ENCODE measurements around the gene CAMKMT. TPM values are rescaled to one million over a fixed set of nuclear protein-coding genes. Genes with fewer than 3 reads are reported as not detected.

The CAMKMT gene
- polyA plus RNA-seq, 3 donors from 2014 or later: 11.7 to 19.5 (median 12.4) TPM

- DNase-seq: no peak
- H3K27ac Mint-ChIP-seq: peak overlapping the region in 1 of 6 donors; percentile 17
- peaks cover 0 to 1% (median 1%) of the 10 kb centered on the region in 3 donors for H3K27me3 Mint-ChIP-seq (ENCODE audit: low read depth in 3 of 3)
- peaks cover 0 to 8% of the 10 kb centered on the region in 2 donors for H3K4me1 Mint-ChIP-seq
- H3K4me3 Mint-ChIP-seq: no peak overlapping the region
- peaks cover 0 to 3% (median under 1%) of the 10 kb centered on the region in 6 donors for H3K9me3 Mint-ChIP-seq
- peaks cover 0 to 21% (median 0%) of the 10 kb centered on the region in 3 donors for H3K36me3 Mint-ChIP-seq
These were observed 271.4 kb downstream of the CAMKMT start for GRCh38 chr2:44632931-44633689.

GRCh38 chr2:44635725-44636124, 274.0 kb downstream of the CAMKMT start:
- Mint-ChIP-seq H3K4me3 (no peak overlapping the region), H3K36me3 (peaks cover 0 to 13% (median 4%) of the 10 kb centered on the region in 3 donors), H3K27ac (no peak overlapping the region), H3K4me1 (peaks cover 0 to 8% of the 10 kb centered on the region in 2 donors), H3K9me3 (peaks cover 0 to 3% (median 0%) of the 10 kb centered on the region in 6 donors), H3K27me3 (ENCODE audit: low read depth in 3 of 3) (peaks cover 0 to 1% (median 0%) of the 10 kb centered on the region in 3 donors)
- no peak for DNase-seq

DNA sequence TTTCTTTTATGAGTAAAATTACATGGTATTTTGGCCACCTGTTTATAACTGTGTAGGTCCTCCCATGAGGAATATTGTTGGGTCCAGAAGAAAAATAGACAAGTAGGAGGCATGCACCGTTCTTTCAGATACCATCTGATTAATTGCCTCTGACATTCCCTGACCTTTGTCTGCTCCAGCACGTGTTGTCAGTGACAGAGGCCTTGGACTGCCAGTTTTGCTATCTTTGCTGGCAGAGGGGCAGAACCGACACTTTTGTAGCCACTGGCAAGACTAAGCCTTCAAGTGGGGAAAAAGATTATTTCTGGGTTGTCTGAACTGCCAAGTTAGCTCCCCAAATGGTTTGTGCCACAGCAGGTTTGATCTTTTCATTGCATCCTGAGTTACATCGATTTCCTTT, 276.9 kb downstream of the CAMKMT start:
- H3K27ac Mint-ChIP-seq: peak overlapping the region in 1 of 6 donors; percentile 17
- H3K4me1 Mint-ChIP-seq: no peaks in the 10 kb centered on the region
- peaks cover 0 to 7% (median 4%) of the 10 kb centered on the region in 3 donors for H3K36me3 Mint-ChIP-seq
- peaks cover 0 to 1% (median 0%) of the 10 kb centered on the region in 3 donors for H3K27me3 Mint-ChIP-seq (ENCODE audit: low read depth in 3 of 3)
- peaks cover 0 to 2% (median 0%) of the 10 kb centered on the region in 6 donors for H3K9me3 Mint-ChIP-seq
- no peak overlapping the region for H3K4me3 Mint-ChIP-seq
- no peak for DNase-seq

DNA sequence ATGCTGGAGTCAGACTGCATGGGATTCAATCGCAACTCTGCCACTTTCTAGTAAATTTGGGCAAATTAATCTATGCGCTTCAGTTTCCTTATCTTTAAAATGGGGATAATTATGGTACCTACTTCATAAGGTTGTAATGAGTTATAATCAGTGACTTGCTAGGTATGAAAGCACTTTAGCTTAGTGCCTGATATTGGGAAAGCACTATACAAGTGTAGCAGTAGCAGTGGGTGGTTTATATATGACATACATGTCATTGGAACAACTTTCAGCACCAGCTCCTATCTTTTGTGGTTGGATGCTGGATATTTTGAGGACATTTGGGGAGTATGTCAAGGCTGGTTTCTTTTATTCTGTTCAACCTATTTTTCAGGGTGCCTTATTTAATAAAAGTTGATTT, 277.7 kb downstream of the CAMKMT start:
- Mint-ChIP-seq H3K4me3 (no peak overlapping the region), H3K9me3 (peaks cover 0 to 2% (median 0%) of the 10 kb centered on the region in 6 donors), H3K27me3 (ENCODE audit: low read depth in 3 of 3) (no peaks in the 10 kb centered on the region), H3K27ac (no peak overlapping the region), H3K4me1 (no peaks in the 10 kb centered on the region), H3K36me3 (peaks cover 0 to 4% (median 2%) of the 10 kb centered on the region in 3 donors)
- no peak for DNase-seq

- H3K27ac Mint-ChIP-seq: no peak overlapping the region
- peaks cover 0 to 2% (median 0%) of the 10 kb centered on the region in 6 donors for H3K9me3 Mint-ChIP-seq
- no peak for DNase-seq
- no peaks in the 10 kb centered on the region for H3K4me1 Mint-ChIP-seq
- H3K27me3 Mint-ChIP-seq (ENCODE audit: low read depth in 3 of 3): peaks cover 0 to 2% (median 0%) of the 10 kb centered on the region in 3 donors
- H3K36me3 Mint-ChIP-seq: peaks cover 0 to 4% (median 0%) of the 10 kb centered on the region in 3 donors
- no peak overlapping the region for H3K4me3 Mint-ChIP-seq
These were observed 280.5 kb downstream of the CAMKMT start for GRCh38 chr2:44642123-44642857.

DNA sequence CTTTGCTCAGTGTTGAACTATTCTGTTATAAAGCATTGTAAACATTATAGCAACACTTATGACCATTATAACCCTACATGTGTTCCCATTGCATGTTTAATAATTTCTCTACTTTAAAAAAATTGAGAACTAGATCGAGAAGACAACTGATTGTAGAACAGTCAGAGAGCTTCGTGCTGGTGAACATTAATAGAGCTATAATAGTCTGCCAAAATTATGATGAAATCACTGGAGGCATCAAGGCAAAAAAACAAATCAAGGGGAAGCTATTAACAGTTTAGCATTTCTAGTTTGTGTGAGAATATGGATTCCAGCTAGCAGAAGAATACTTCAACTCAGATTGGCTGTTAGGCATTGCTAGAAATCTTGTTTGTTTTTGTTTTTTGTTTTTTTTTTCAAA, 284.2 kb downstream of the CAMKMT start:
- H3K9me3 Mint-ChIP-seq: peaks cover 0 to 2% (median 0%) of the 10 kb centered on the region in 6 donors
- H3K27me3 Mint-ChIP-seq (ENCODE audit: low read depth in 3 of 3): peaks cover 0 to 2% (median 0%) of the 10 kb centered on the region in 3 donors
- no peak overlapping the region for H3K4me3 Mint-ChIP-seq
- no peaks in the 10 kb centered on the region for H3K36me3 Mint-ChIP-seq
- no peak for DNase-seq
- no peak overlapping the region for H3K27ac Mint-ChIP-seq
- H3K4me1 Mint-ChIP-seq: no peaks in the 10 kb centered on the region

GRCh38 chr2:44649381-44649780, 287.6 kb downstream of the CAMKMT start:
- Mint-ChIP-seq H3K27me3 (ENCODE audit: low read depth in 3 of 3) (peaks cover 0 to 2% (median 0%) of the 10 kb centered on the region in 3 donors), H3K27ac (no peak overlapping the region), H3K4me1 (no peaks in the 10 kb centered on the region), H3K36me3 (no peaks in the 10 kb centered on the region), H3K4me3 (no peak overlapping the region), H3K9me3 (no peaks in the 10 kb centered on the region)
- DNase-seq: no peak

- H3K27me3 Mint-ChIP-seq (ENCODE audit: low read depth in 3 of 3): no peaks in the 10 kb centered on the region
- no peaks in the 10 kb centered on the region for H3K9me3 Mint-ChIP-seq
- DNase-seq: no peak
- no peaks in the 10 kb centered on the region for H3K4me1 Mint-ChIP-seq
- H3K36me3 Mint-ChIP-seq: no peaks in the 10 kb centered on the region
- no peak overlapping the region for H3K4me3 Mint-ChIP-seq
- H3K27ac Mint-ChIP-seq: no peak overlapping the region
These were observed 289.0 kb downstream of the CAMKMT start for GRCh38 chr2:44650796-44651195.

GRCh38 chr2:44651974-44652373, 290.2 kb downstream of the CAMKMT start:
- no peaks in the 10 kb centered on the region for H3K9me3 Mint-ChIP-seq
- H3K27ac Mint-ChIP-seq: no peak overlapping the region
- H3K27me3 Mint-ChIP-seq (ENCODE audit: low read depth in 3 of 3): no peaks in the 10 kb centered on the region
- no peak for DNase-seq
- no peaks in the 10 kb centered on the region for H3K4me1 Mint-ChIP-seq
- no peak overlapping the region for H3K4me3 Mint-ChIP-seq
- H3K36me3 Mint-ChIP-seq: no peaks in the 10 kb centered on the region

GRCh38 chr2:44652701-44653100, 291.0 kb downstream of the CAMKMT start:
- no peaks in the 10 kb centered on the region for H3K36me3 Mint-ChIP-seq
- H3K4me1 Mint-ChIP-seq: no peaks in the 10 kb centered on the region
- H3K27ac Mint-ChIP-seq: no peak overlapping the region
- DNase-seq: no peak
- H3K9me3 Mint-ChIP-seq: no peaks in the 10 kb centered on the region
- no peak overlapping the region for H3K4me3 Mint-ChIP-seq
- no peaks in the 10 kb centered on the region for H3K27me3 Mint-ChIP-seq (ENCODE audit: low read depth in 3 of 3)

- no peak for DNase-seq
- H3K27ac Mint-ChIP-seq: no peak overlapping the region
- H3K9me3 Mint-ChIP-seq: no peaks in the 10 kb centered on the region
- H3K36me3 Mint-ChIP-seq: no peaks in the 10 kb centered on the region
- no peak overlapping the region for H3K4me3 Mint-ChIP-seq
- no peaks in the 10 kb centered on the region for H3K4me1 Mint-ChIP-seq
- H3K27me3 Mint-ChIP-seq (ENCODE audit: low read depth in 3 of 3): no peaks in the 10 kb centered on the region
These were observed 293.7 kb downstream of the CAMKMT start for GRCh38 chr2:44655401-44655864.

- H3K36me3 Mint-ChIP-seq: no peaks in the 10 kb centered on the region
- no peak for DNase-seq
- no peaks in the 10 kb centered on the region for H3K9me3 Mint-ChIP-seq
- H3K4me1 Mint-ChIP-seq: no peaks in the 10 kb centered on the region
- no peak overlapping the region for H3K27ac Mint-ChIP-seq
- no peak overlapping the region for H3K4me3 Mint-ChIP-seq
- H3K27me3 Mint-ChIP-seq (ENCODE audit: low read depth in 3 of 3): no peaks in the 10 kb centered on the region
These were observed 294.7 kb downstream of the CAMKMT start for GRCh38 chr2:44656460-44656859.

GRCh38 chr2:44663471-44664073, 301.8 kb downstream of the CAMKMT start:
- Mint-ChIP-seq H3K4me1 (peaks cover 0 to 5% of the 10 kb centered on the region in 2 donors), H3K9me3 (no peaks in the 10 kb centered on the region), H3K4me3 (no peak overlapping the region), H3K27me3 (ENCODE audit: low read depth in 3 of 3) (peaks cover 0 to 3% (median 2%) of the 10 kb centered on the region in 3 donors), H3K27ac (no peak overlapping the region), H3K36me3 (peaks cover 0 to 13% (median 3%) of the 10 kb centered on the region in 3 donors)
- no peak for DNase-seq

- Mint-ChIP-seq H3K27me3 (ENCODE audit: low read depth in 3 of 3) (peaks cover 0 to 8% (median 2%) of the 10 kb centered on the region in 3 donors), H3K4me1 (peaks cover 0 to 12% of the 10 kb centered on the region in 2 donors)
- no peak for DNase-seq
These were observed 306.6 kb downstream of the CAMKMT start for GRCh38 chr2:44668336-44668735.

More at GRCh38 chr2:44668336-44668735, 306.6 kb downstream of the CAMKMT start:
- H3K4me3 Mint-ChIP-seq: no peak overlapping the region
- no peak overlapping the region for H3K27ac Mint-ChIP-seq
- H3K9me3 Mint-ChIP-seq: no peaks in the 10 kb centered on the region
- peaks cover 0 to 12% (median 3%) of the 10 kb centered on the region in 3 donors for H3K36me3 Mint-ChIP-seq
